Neural progenitor cell (in vitro differentiated cells): ENCODE measurements around the gene PHC3. TPM values are rescaled to one million over a fixed set of nuclear protein-coding genes. Genes with fewer than 3 reads are reported as not detected.
"Not testable (repeated sequence)": the region's sequence is repeated elsewhere in the genome, so short reads cannot be mapped to it uniquely, and the experiment has no call there.

Experiments used
- DNase-seq: peaks from one replicate; pipeline ENCODE4 v3.0.0-alpha.2; 2016; ENCODE audit warnings: low spot score
- H2AFZ ChIP-seq: fragments of 200-600 bp; sonication (generic); replicated peaks from 2 replicates; pipeline ENCODE4 v1.6.1; 2016; ENCODE audit warnings: antibody characterized with exemption
- H3F3A ChIP-seq: fragments of 200-600 bp; sonication (generic); 2 replicates; pipeline ENCODE4 v1.6.1; 2016; ENCODE audit warnings: antibody characterized with exemption, low read depth
- H3K27ac ChIP-seq: fragments of 200-600 bp; sonication (generic); 2 replicates; pipeline ENCODE4 v1.5.1; 2016; ENCODE audit warnings: mild to moderate bottlenecking
- H3K27me3 ChIP-seq: fragments of 200-600 bp; sonication (generic); 2 replicates; pipeline ENCODE4 v1.6.1; 2016; ENCODE audit warnings: mild to moderate bottlenecking, moderate library complexity
- H3K36me3 ChIP-seq: fragments of 200-600 bp; sonication (generic); 2 replicates; pipeline ENCODE4 v1.5.1; 2016
- H3K4me1 ChIP-seq: fragments of 200-600 bp; sonication (generic); 2 replicates; pipeline ENCODE4 v1.6.1; 2016; ENCODE audit warnings: mixed run types
- H3K4me2 ChIP-seq: fragments of 200-600 bp; sonication (generic); 2 replicates; pipeline ENCODE4 v1.6.1; 2016
- H3K4me3 ChIP-seq: fragments of 200-600 bp; sonication (generic); 2 replicates; pipeline ENCODE4 v1.5.1; 2016
- H3K79me2 ChIP-seq: fragments of 200-600 bp; sonication (generic); 2 replicates; pipeline ENCODE4 v1.6.1; 2016; ENCODE audit warnings: low read depth
- H3K9ac ChIP-seq: fragments of 200-600 bp; sonication (generic); 2 replicates; pipeline ENCODE4 v1.6.1; 2016
- H3K9me3 ChIP-seq: fragments of 200-600 bp; sonication (generic); 2 replicates; pipeline ENCODE4 v1.5.1; 2016; ENCODE audit warnings: low read depth
- H4K20me1 ChIP-seq: fragments of 200-600 bp; sonication (generic); 2 replicates; pipeline ENCODE4 v1.6.1; 2016; ENCODE audit warnings: low read depth
- H3K27ac Mint-ChIP-seq: 3 replicates; pipeline ENCODE4 v1.8.0; 2021; ENCODE audit warnings: mixed read lengths
- H3K27me3 Mint-ChIP-seq: 2 replicates; pipeline ENCODE4 v1.8.0; 2022; ENCODE audit warnings: low read depth, mild to moderate bottlenecking, inconsistent platforms, moderate library complexity, mixed read lengths; ENCODE audit not compliant: insufficient read depth
- H3K36me3 Mint-ChIP-seq: 3 replicates; pipeline ENCODE4 v1.8.0; 2021; ENCODE audit warnings: mixed read lengths
- H3K4me1 Mint-ChIP-seq: 3 replicates; pipeline ENCODE4 v1.8.0; 2021; ENCODE audit warnings: mixed read lengths
- H3K4me3 Mint-ChIP-seq: 3 replicates; pipeline ENCODE4 v1.8.0; 2021; ENCODE audit warnings: mild to moderate bottlenecking, moderate library complexity, mixed read lengths
- H3K9me3 Mint-ChIP-seq: 3 replicates; pipeline ENCODE4 v1.8.0; 2020; ENCODE audit warnings: mixed read lengths
- CTCF ChIP-seq: fragments of 200-600 bp; sonication (generic); IDR thresholded peaks from 2 replicates; pipeline ENCODE4 v1.5.1; 2017; ENCODE audit warnings: antibody characterized with exemption, mild to moderate bottlenecking
- EZH2 ChIP-seq: fragments of 200-600 bp; sonication (generic); IDR thresholded peaks from 2 replicates; pipeline ENCODE4 v1.6.1; 2017; ENCODE audit warnings: antibody characterized with exemption, mild to moderate bottlenecking, moderate library complexity
- EZH2phosphoT487 ChIP-seq: fragments of 200-600 bp; sonication (generic); IDR thresholded peaks from 2 replicates; pipeline ENCODE4 v1.6.1; 2017; ENCODE audit warnings: antibody characterized with exemption
- total RNA-seq: library from RNA; depleted of rRNA; stranded (reverse); fragments of >200 nt; gene quantifications from 2 replicates; pipeline ENCODE4 v1.2.3, GENCODE V29; 2015; ENCODE audit warnings: low replicate concordance

Gene PHC3
- total RNA-seq, 1 donor from 2014 or later = 27.3 TPM

GRCh38 chr3:170201527-170201926 lies 20.0 kb upstream of the PHC3 start:
- Mint-ChIP-seq H3K9me3 (no peaks in the 10 kb centered on the region), H3K27ac (no peak overlapping the region), H3K4me3 (no peak overlapping the region), H3K4me1 (peaks cover 10% of the 10 kb centered on the region), H3K36me3 (no peaks in the 10 kb centered on the region), H3K27me3 (no peaks in the 10 kb centered on the region)
- Histone ChIP-seq H4K20me1 (no peaks in the 10 kb centered on the region), H3K9me3 (no peaks in the 10 kb centered on the region), H3K4me1 (peaks cover 8% of the 10 kb centered on the region), H2AFZ (no peak overlapping the region), H3K36me3 (no peaks in the 10 kb centered on the region), H3K9ac (no peak overlapping the region), H3K4me2 (no peak overlapping the region), H3K4me3 (no peak overlapping the region), H3K27me3 (no peaks in the 10 kb centered on the region), H3K79me2 (no peaks in the 10 kb centered on the region), H3K27ac (no peak overlapping the region), H3F3A (no peaks in the 10 kb centered on the region)
- TF ChIP-seq CTCF = no peak
- no peak for DNase-seq

- H3K36me3 Mint-ChIP-seq = no peaks in the 10 kb centered on the region
- Histone ChIP-seq H2AFZ (no peak overlapping the region), H3K4me3 (no peak overlapping the region), H3K27ac (no peak overlapping the region), H3K27me3 (no peaks in the 10 kb centered on the region), H3K36me3 (no peaks in the 10 kb centered on the region), H3K79me2 (no peaks in the 10 kb centered on the region), H3K4me2 (no peak overlapping the region), H4K20me1 (no peaks in the 10 kb centered on the region), H3F3A (no peaks in the 10 kb centered on the region), H3K9me3 (no peaks in the 10 kb centered on the region), H3K9ac (no peak overlapping the region), H3K4me1 (peaks cover 8% of the 10 kb centered on the region)
- H3K27ac Mint-ChIP-seq = no peak overlapping the region
- peaks cover 10% of the 10 kb centered on the region for H3K4me1 Mint-ChIP-seq
- no peaks in the 10 kb centered on the region for H3K27me3 Mint-ChIP-seq
- TF ChIP-seq CTCF = no peak
- TF ChIP-seq EZH2phosphoT487 = no peak
- TF ChIP-seq EZH2 = no peak
- no peak for DNase-seq
- no peak overlapping the region for H3K4me3 Mint-ChIP-seq
- H3K9me3 Mint-ChIP-seq = no peaks in the 10 kb centered on the region
Observed at GRCh38 chr3:170200987-170201386, 19.5 kb upstream of the PHC3 start.

GRCh38 chr3:170196833-170197232 lies 15.3 kb upstream of the PHC3 start:
- H3K79me2 ChIP-seq = no peaks in the 10 kb centered on the region
- H3K4me3 ChIP-seq = no peak overlapping the region
- Mint-ChIP-seq H3K27me3 (no peaks in the 10 kb centered on the region), H3K36me3 (no peaks in the 10 kb centered on the region), H3K27ac (no peak overlapping the region), H3K4me1 (no peaks in the 10 kb centered on the region), H3K9me3 (no peaks in the 10 kb centered on the region), H3K4me3 (no peak overlapping the region)
- H3K27me3 ChIP-seq = no peaks in the 10 kb centered on the region
- H3K27ac ChIP-seq = no peak overlapping the region
- H3K4me2 ChIP-seq = no peak overlapping the region
- H4K20me1 ChIP-seq = no peaks in the 10 kb centered on the region
- no peak for DNase-seq
- H3F3A ChIP-seq = no peaks in the 10 kb centered on the region
- H3K9me3 ChIP-seq = no peaks in the 10 kb centered on the region
- TF ChIP-seq CTCF = no peak
- no peak for TF ChIP-seq EZH2phosphoT487
- TF ChIP-seq EZH2 = no peak
- no peak overlapping the region for H2AFZ ChIP-seq
- H3K36me3 ChIP-seq = no peaks in the 10 kb centered on the region
- H3K9ac ChIP-seq = no peak overlapping the region
- H3K4me1 ChIP-seq = no peaks in the 10 kb centered on the region

- not testable (repeated sequence) for H3K9ac ChIP-seq, H3K27me3 Mint-ChIP-seq, H3K4me3 ChIP-seq, H3K27me3 ChIP-seq, H3K9me3 Mint-ChIP-seq, H3K4me1 ChIP-seq, H3K36me3 Mint-ChIP-seq, H3K79me2 ChIP-seq, H3F3A ChIP-seq, H3K4me1 Mint-ChIP-seq, DNase-seq, H3K4me3 Mint-ChIP-seq, H3K27ac ChIP-seq, H3K9me3 ChIP-seq, H4K20me1 ChIP-seq, H3K4me2 ChIP-seq, H3K36me3 ChIP-seq, H3K27ac Mint-ChIP-seq
- H2AFZ ChIP-seq = peak overlapping the region; percentile 6
Observed at GRCh38 chr3:170195759-170196158, 14.2 kb upstream of the PHC3 start.
